Left colon (tissue), 2 donors: ENCODE measurements around the gene RELCH. TPM values are rescaled to one million over a fixed set of nuclear protein-coding genes. Genes with fewer than 3 reads are reported as not detected.
A peak's percentile ranks its signal among the peaks of the same experiment; 100 is the strongest.

ENCODE experiments used
- ATAC-seq: fragments of 200-7000 bp; cut with Tn5 transposase; one replicate; pipeline ENCODE4 v1.9.1; 2020; ENCODE audit warnings: mild to moderate bottlenecking, moderate library complexity
- DNase-seq, 2 donors: peaks; one replicate each; pipeline ENCODE4 v3.0.0-alpha.2; 2020
- intact Hi-C, 2 donors: fragments of 100-400 bp; cut with DNase I in 1 of 2; cut with micrococcal nuclease in 1 of 2; formaldehyde crosslinking; loops; one replicate each; pipeline versions ENCODE4 v1.11.2 to v1.14.0; 2022; cut with DNase I, micrococcal nuclease
- total RNA-seq, 2 donors: library from RNA; stranded (reverse); fragmentation: NEBNext Ultra II Directional; extraction: Animal tissue kit (Norgen Biotek cat#: 25700); gene quantifications; one replicate each; pipeline ENCODE4 v1.2.1, GENCODE V29; 2021
- donor health status: DM: no; HTN: no; CAD: no.
- donor health status: DM: yes; HTN: yes; CAD: no.

Gene RELCH
- total RNA-seq, 2 donors from 2014 or later = 46.9 to 61.1 TPM

DNA sequence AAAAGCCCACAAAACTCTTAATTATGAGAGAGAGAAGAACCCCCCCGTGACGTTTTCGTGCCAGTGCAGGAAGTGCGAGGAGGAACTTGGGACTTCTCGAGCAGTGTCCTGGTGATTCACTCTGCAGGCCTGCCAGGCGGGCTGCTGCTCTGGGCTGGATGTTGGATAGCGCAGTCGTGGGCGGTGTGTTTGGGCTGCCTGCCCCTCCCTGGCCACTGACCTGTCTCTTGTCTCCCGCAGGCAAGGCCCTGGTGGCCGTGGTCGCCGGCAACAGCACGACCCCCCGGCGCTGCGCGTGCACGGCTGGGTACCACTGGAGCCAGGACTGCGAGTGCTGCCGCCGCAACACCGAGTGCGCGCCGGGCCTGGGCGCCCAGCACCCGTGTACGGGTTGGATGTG is 167.1 kb downstream of the RELCH start:
- intact Hi-C loops = no loop called here
- DNase-seq (no peak), ATAC-seq (no peak)

DNA sequence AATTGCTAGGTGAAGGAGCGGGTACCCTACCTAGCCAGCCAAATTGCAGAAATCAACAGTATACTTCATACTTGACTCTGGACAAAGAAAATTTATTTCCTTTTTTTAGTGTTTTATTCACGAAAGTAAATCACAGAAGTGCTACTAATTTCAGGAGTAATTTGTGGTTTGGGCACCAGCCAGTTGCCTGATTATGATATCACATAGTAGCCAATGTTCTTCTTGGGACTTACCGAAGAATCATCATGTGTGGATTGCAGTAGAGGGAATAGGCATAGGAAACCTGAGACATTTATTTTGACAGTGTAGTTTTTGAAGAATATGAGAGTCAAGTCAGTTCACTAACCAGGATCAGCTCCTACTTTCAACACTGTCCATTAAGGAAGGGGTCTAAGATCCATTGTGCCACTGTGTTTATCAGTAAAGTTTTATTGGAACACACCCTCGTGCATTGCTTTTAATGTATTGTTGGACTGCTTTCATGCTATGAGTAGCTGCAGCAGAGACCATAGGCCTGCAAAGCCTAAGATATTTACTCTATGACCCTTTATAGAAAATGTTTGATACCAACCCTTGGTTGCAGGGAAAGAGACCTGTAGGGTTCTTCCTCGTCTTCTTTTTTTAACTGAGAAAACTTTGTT is 170.1 kb downstream of the RELCH start:
- ATAC-seq = peak; percentile 73
- intact Hi-C loops = no loop called here
- no peak for DNase-seq

Other genes starting within 250 kb of the RELCH start
- gene PIGN, start 199 bp upstream of the RELCH start, total RNA-seq = 10 to 100 TPM; 35.7 to 46.6 TPM
- 10 to 100 TPM; 56.2 to 83.3 TPM for gene TNFRSF11A, start 138.1 kb downstream of the RELCH start, total RNA-seq